Upper lobe of right lung (tissue), 1 donor: Measurements from ENCODE around the gene EDA. TPM values are rescaled to one million over a fixed set of nuclear protein-coding genes. Genes with fewer than 3 reads are reported as not detected.

Source experiments
- ATAC-seq: fragments of 200-7000 bp; cut with Tn5 transposase; one replicate; pipeline ENCODE4 v1.9.1; 2020; ENCODE audit warnings: mild to moderate bottlenecking, moderate library complexity
- DNase-seq: peaks from one replicate; pipeline ENCODE4 v3.0.0-alpha.2; 2020
- H3K27ac ChIP-seq: fragments of 200-600 bp; one replicate; pipeline ENCODE4 v1.8.0; 2022
- H3K27me3 ChIP-seq: fragments of 200-600 bp; one replicate; pipeline ENCODE4 v1.8.0; 2022; ENCODE audit warnings: mild to moderate bottlenecking
- H3K36me3 ChIP-seq: fragments of 200-600 bp; one replicate; pipeline ENCODE4 v1.8.0; 2022
- H3K4me1 ChIP-seq: fragments of 200-600 bp; one replicate; pipeline ENCODE4 v1.8.0; 2022
- H3K4me3 ChIP-seq: fragments of 200-600 bp; one replicate; pipeline ENCODE4 v1.8.0; 2022; ENCODE audit warnings: mild to moderate bottlenecking
- H3K9me3 ChIP-seq: fragments of 200-600 bp; one replicate; pipeline ENCODE4 v1.8.0; 2022
- intact Hi-C: fragments of 100-400 bp; cut with DNase I; formaldehyde crosslinking; loops from one replicate; pipeline ENCODE4 v1.11.0; 2022
- total RNA-seq: library from RNA; stranded (reverse); fragmentation: NEBNext Ultra II Directional; extraction: Animal tissue kit (Norgen Biotek cat#: 25700); gene quantifications from one replicate; pipeline ENCODE4 v1.2.1, GENCODE V29; 2021
- TF ChIP-seq, protein P1 (sequence below): fragments of 200-600 bp; IDR thresholded peaks from one replicate; pipeline ENCODE4 v1.8.0; 2022; ENCODE audit warnings: antibody characterized with exemption
- donor health status: DM: no; HTN: yes; CAD: no; lungs with severe emphysema.

The EDA gene
- total RNA-seq, 1 donor from 2014 or later: 5.5 TPM

DNA sequence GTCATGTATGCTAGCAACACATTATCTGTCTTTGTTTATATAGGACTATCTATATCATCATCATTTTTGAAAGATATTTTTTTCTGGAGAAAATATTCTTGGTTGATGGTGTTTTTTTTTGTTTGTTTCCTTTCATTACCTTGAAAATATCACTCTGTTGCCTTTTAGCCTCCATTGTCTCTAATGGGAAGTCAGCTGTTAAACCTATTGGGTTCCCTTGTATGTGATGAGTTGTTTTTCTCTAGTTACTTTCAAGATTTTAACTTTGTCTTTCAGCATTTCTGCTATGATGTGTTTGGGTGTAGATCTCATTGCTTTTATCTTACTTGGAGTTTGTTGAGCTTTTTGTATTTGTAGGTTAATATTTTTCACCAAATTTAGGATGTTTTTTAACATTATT is 124.4 kb downstream of the EDA start:
- no peaks in the 10 kb centered on the region for H3K4me1 ChIP-seq
- no peak for ATAC-seq
- H3K4me3 ChIP-seq: no peak overlapping the region
- H3K36me3 ChIP-seq: no peaks in the 10 kb centered on the region
- intact Hi-C loops: no loop called here
- DNase-seq: no peak
- no peak overlapping the region for H3K27ac ChIP-seq
- H3K9me3 ChIP-seq: no peaks in the 10 kb centered on the region
- TF ChIP-seq, protein P1, sequence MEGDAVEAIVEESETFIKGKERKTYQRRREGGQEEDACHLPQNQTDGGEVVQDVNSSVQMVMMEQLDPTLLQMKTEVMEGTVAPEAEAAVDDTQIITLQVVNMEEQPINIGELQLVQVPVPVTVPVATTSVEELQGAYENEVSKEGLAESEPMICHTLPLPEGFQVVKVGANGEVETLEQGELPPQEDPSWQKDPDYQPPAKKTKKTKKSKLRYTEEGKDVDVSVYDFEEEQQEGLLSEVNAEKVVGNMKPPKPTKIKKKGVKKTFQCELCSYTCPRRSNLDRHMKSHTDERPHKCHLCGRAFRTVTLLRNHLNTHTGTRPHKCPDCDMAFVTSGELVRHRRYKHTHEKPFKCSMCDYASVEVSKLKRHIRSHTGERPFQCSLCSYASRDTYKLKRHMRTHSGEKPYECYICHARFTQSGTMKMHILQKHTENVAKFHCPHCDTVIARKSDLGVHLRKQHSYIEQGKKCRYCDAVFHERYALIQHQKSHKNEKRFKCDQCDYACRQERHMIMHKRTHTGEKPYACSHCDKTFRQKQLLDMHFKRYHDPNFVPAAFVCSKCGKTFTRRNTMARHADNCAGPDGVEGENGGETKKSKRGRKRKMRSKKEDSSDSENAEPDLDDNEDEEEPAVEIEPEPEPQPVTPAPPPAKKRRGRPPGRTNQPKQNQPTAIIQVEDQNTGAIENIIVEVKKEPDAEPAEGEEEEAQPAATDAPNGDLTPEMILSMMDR: no peak
- no peaks in the 10 kb centered on the region for H3K27me3 ChIP-seq

DNA sequence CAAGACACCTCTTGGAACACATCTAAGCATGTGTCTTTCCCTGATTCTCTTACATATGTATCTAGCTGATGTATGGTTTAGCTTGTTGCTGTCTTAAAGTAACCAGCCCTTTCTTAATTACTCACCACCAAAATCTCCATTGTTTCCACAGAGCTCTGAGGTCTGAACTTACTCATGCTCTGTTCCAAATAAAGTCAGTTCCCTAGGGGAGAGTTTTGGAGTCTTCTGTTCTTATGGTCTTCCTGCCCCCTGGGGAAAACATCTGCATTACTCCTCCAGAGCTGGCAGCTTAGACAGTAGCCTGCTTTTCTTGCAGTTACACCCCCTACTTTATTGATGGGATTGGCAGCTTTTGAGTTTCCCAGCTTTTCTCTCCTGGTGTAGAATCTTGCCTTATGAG is 125.8 kb downstream of the EDA start:
- intact Hi-C loops: no loop called here
- no peak for DNase-seq
- H3K4me3 ChIP-seq: no peak overlapping the region
- no peaks in the 10 kb centered on the region for H3K4me1 ChIP-seq
- ATAC-seq: no peak
- no peaks in the 10 kb centered on the region for H3K36me3 ChIP-seq
- H3K27me3 ChIP-seq: no peaks in the 10 kb centered on the region
- H3K9me3 ChIP-seq: no peaks in the 10 kb centered on the region
- no peak overlapping the region for H3K27ac ChIP-seq
- TF ChIP-seq, protein P1: no peak

DNA sequence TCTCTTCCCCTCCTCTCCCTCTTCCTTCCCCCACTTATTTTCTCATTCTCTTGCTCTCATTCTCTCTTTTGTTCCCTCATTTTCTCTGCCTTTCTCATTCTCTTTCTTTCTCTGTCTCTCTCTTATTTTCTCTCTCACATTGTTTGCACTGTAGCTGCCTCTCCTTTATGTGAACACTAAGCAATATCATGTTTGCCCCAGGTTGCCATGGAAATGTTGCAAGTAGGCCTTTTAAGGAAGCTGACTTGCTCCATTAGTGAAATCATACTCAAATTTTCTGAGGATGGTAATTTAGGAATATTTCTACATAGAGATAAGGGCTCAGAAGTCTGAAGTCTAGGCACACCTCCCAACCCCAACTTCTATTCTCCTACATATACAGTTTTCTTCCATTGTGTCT is 130.1 kb downstream of the EDA start:
- H3K27me3 ChIP-seq: no peaks in the 10 kb centered on the region
- DNase-seq (no peak), ATAC-seq (no peak)
- intact Hi-C loops: no loop called here
- H3K27ac ChIP-seq: no peak overlapping the region
- H3K36me3 ChIP-seq: no peaks in the 10 kb centered on the region
- TF ChIP-seq, protein P1: no peak
- H3K4me1 ChIP-seq: no peaks in the 10 kb centered on the region
- H3K4me3 ChIP-seq: no peak overlapping the region
- no peaks in the 10 kb centered on the region for H3K9me3 ChIP-seq

DNA sequence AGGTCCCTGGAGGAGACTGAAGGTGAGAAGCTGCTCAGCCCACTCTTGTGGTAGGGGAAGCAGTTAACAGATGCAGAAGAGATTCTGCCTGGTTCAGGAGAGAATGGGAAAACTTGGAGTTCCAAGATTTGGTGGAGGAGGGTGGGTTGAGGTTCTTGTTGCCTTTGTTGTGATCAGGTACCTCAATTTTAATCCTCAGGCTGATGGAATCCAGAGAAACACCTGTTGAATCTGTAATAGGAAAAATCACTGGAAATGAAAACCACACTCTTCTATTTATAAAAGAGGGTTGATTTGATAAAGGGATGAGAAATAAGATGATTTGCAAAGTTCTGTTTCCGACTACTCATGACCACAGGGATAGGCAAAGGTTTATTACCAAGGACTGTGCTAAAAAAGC is 132.1 kb downstream of the EDA start:
- Histone ChIP-seq H3K4me3 (no peak overlapping the region), H3K9me3 (no peaks in the 10 kb centered on the region), H3K36me3 (no peaks in the 10 kb centered on the region), H3K4me1 (no peaks in the 10 kb centered on the region), H3K27me3 (no peaks in the 10 kb centered on the region), H3K27ac (no peak overlapping the region)
- intact Hi-C loops: no loop called here
- DNase-seq: no peak
- no peak for ATAC-seq
- TF ChIP-seq, protein P1: no peak

DNA sequence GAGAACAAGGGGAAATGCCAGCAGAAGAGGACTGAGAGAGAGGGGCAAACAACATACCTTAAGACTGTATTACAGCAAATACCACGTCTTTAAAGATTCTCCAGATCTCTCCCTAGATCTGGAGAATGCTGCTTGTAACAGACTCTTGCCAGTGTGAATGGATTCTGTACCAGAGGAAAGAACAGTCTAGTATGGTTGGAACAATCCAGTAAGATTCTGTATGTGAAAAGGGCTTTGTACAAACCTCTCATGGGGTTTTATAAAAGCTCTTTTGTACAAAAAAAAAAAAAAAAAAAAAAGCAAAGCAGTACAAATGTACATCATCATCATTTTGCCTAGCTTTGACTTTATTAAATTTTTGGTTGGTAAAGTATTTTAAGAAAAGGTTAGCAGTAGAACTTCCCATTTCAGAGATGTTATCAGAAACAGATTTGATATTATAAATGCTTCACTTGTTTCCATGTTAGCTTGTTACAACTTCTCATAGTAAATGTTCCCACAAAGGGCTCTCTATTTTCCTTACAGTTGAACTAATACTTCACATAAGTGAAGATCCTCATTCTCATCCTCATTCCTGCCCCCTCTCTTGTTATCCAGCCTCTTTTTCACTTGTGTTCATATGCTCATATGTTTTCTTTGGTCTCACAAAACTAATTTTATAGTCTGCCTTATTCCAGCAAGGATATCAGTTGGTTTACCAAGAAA is 144.2 kb downstream of the EDA start:
- TF ChIP-seq, protein P1: no peak
- ATAC-seq (no peak), DNase-seq (no peak)
- Histone ChIP-seq H3K27ac (no peak overlapping the region), H3K36me3 (no peaks in the 10 kb centered on the region), H3K4me3 (no peak overlapping the region), H3K9me3 (no peaks in the 10 kb centered on the region), H3K4me1 (no peaks in the 10 kb centered on the region), H3K27me3 (no peaks in the 10 kb centered on the region)
- intact Hi-C loops: no loop called here

DNA sequence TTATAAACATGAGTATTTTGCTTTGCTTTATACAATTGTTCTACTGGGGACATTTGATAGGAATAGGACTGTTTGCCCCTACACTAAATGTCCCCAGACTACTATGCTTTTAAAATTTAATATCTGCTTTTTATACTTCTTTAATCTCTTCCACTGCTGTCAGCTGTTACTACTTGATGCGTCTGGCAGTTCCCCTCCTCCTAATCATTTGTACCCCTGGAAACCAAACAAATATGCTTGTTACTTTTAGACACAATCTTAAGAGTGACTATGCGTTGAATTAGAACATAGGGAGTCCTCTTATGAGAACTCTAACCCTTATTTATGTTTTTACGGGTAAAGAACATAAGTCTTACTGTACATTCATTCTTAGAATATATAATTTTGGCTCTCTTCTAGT is 145.7 kb downstream of the EDA start:
- no peak overlapping the region for H3K4me3 ChIP-seq
- H3K27me3 ChIP-seq: no peaks in the 10 kb centered on the region
- no peaks in the 10 kb centered on the region for H3K9me3 ChIP-seq
- H3K4me1 ChIP-seq: no peaks in the 10 kb centered on the region
- ATAC-seq (no peak), DNase-seq (no peak)
- TF ChIP-seq, protein P1: no peak
- no peaks in the 10 kb centered on the region for H3K36me3 ChIP-seq
- intact Hi-C loops: no loop called here
- no peak overlapping the region for H3K27ac ChIP-seq
